UCSD-AML1 (cell line): ENCODE measurements around the gene SLC5A11.
"Not testable (repeated sequence)": the region's sequence is repeated elsewhere in the genome, so short reads cannot be mapped to it uniquely, and the experiment has no call there.

Experiments used
- DNase-seq: peaks from one replicate; lab custom pipeline; 2025; ENCODE audit not compliant: unreplicated experiment; lab: John Stamatoyannopoulos, UW

The SLC5A11 gene

GRCh38 chr16:24856871-24857270 lies 11.1 kb downstream of the SLC5A11 start:
- not testable (repeated sequence) for DNase-seq

GRCh38 chr16:24858219-24859041 lies 12.7 kb downstream of the SLC5A11 start:
- DNase-seq = peak; percentile 62

GRCh38 chr16:24861461-24861860 lies 15.7 kb downstream of the SLC5A11 start:
- no peak for DNase-seq

- no peak for DNase-seq
These were observed 18.0 kb downstream of the SLC5A11 start for GRCh38 chr16:24863582-24864437.

- no peak for DNase-seq
These were observed 23.3 kb downstream of the SLC5A11 start for GRCh38 chr16:24869033-24869432.

- DNase-seq = no peak
These were observed 26.1 kb downstream of the SLC5A11 start for GRCh38 chr16:24871891-24872290.

GRCh38 chr16:24873028-24873427 lies 27.3 kb downstream of the SLC5A11 start:
- no peak for DNase-seq

GRCh38 chr16:24875466-24875865 lies 29.7 kb downstream of the SLC5A11 start:
- no peak for DNase-seq

GRCh38 chr16:24876231-24876630 lies 30.5 kb downstream of the SLC5A11 start:
- no peak for DNase-seq

GRCh38 chr16:24879684-24880083 lies 33.9 kb downstream of the SLC5A11 start:
- DNase-seq = no peak

- no peak for DNase-seq
These were observed 38.0 kb downstream of the SLC5A11 start for GRCh38 chr16:24883714-24884151.

GRCh38 chr16:24887472-24887871 lies 41.7 kb downstream of the SLC5A11 start:
- DNase-seq = no peak

- no peak for DNase-seq
These were observed 45.0 kb downstream of the SLC5A11 start for GRCh38 chr16:24890746-24891145.

- DNase-seq = no peak
These were observed 50.7 kb downstream of the SLC5A11 start for GRCh38 chr16:24896439-24896838.

GRCh38 chr16:24897522-24897921 lies 51.8 kb downstream of the SLC5A11 start:
- DNase-seq = not testable (repeated sequence)

- no peak for DNase-seq
These were observed 54.5 kb downstream of the SLC5A11 start for GRCh38 chr16:24900230-24900629.

- no peak for DNase-seq
These were observed 60.5 kb downstream of the SLC5A11 start for GRCh38 chr16:24906199-24906808.

GRCh38 chr16:24906901-24907300 lies 61.1 kb downstream of the SLC5A11 start:
- DNase-seq = no peak

GRCh38 chr16:24908716-24909115 lies 63.0 kb downstream of the SLC5A11 start:
- no peak for DNase-seq

GRCh38 chr16:24909856-24910255 lies 64.1 kb downstream of the SLC5A11 start:
- DNase-seq = no peak

- DNase-seq = no peak
These were observed 69.3 kb downstream of the SLC5A11 start for GRCh38 chr16:24915019-24915418.

GRCh38 chr16:24915576-24915975 lies 69.8 kb downstream of the SLC5A11 start:
- no peak for DNase-seq
